NCI-H2227 (cell line): ENCODE data around the gene MVK.

Experiments
- DNase-seq: peaks from one replicate; lab custom pipeline; 2025; ENCODE audit not compliant: unreplicated experiment; lab: John Stamatoyannopoulos, UW

MVK gene

GRCh38 chr12:109563291-109564284 is 10.0 kb upstream of the MVK start:
- DNase-seq: no peak

GRCh38 chr12:109566424-109566823 is 7.2 kb upstream of the MVK start:
- DNase-seq: no peak

GRCh38 chr12:109567296-109567695 is 6.3 kb upstream of the MVK start:
- no peak for DNase-seq

DNA sequence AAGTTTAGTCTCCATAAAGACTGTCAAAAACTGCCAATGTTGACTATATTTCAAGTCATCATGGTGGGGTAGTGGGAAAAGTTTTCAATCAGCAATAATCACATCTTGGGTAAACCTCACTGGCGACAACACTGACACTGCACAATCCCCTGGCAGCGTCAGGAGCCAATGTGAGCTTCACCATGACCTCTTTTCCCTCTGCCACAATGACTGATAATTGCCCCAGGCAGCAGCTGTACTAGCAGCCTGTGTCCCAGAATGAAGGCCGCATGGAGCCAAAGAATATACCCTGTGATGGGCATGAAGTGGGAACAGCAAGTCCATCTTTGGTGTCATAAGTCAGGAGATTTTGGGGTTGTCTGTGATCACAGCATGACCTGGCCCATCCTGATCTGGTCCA is 5.6 kb upstream of the MVK start:
- no peak for DNase-seq

- DNase-seq: no peak
These were observed 5.1 kb upstream of the MVK start for GRCh38 chr12:109568486-109568885.

- DNase-seq: no peak
These were observed 1.7 kb upstream of the MVK start for GRCh38 chr12:109571773-109572505.

DNA sequence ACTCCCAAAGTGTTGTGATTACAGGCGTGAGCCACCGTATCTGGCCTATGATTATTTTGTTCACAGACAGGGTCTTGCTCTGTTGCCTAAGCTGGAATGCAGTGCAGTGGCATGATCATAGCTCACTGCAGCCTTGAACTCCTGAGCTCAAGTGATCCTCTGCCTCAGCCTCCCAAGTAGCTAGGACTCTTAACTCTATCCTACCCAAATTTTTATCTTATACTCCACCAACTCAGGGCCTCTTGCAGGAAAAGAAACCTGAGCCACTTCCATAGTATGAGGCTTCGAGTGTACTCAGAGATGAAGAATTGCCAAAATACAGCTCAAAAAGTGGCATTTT is 1.1 kb upstream of the MVK start:
- no peak for DNase-seq

- DNase-seq: no peak
These were observed 285 bp downstream of the MVK start for GRCh38 chr12:109573914-109574244.

DNA sequence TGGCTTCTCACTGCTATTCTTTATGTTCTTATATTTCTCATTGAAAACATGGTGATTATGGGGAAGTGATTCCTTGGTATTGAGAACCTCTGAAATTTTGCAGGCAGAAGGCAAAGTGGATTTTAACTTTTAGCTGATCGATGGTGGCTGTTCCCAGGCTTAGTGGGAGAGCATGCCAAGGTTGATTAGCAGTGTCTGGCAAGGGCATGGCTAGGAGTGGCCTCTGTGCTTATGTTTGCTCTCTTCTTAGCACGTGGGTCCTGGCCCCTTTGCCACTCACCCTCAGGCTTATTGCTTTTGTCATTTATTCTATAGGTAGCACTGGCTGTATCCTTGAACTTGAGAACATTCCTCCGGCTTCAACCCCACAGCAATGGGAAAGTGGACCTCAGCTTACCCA is 2.1 kb downstream of the MVK start:
- DNase-seq: no peak

DNA sequence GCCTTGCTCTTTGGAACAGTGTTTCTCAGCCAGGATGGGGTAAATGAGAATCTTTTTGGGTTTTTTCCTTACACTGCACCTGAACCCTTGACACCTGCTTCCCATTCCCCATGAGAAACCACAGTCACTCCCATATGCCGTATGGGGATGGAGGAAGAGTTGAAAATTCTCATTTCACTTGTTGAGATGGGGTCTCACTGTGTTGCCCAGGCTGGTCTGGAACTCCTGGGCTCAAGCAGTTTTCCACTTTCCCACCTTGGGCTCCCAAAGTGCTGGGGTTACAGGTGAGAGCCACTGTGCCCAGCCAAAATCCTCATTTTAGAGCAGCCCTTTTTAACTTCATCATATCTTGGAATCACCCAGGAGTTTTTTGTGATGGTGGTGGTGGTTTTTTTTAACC is 3.7 kb downstream of the MVK start:
- DNase-seq: no peak

DNA sequence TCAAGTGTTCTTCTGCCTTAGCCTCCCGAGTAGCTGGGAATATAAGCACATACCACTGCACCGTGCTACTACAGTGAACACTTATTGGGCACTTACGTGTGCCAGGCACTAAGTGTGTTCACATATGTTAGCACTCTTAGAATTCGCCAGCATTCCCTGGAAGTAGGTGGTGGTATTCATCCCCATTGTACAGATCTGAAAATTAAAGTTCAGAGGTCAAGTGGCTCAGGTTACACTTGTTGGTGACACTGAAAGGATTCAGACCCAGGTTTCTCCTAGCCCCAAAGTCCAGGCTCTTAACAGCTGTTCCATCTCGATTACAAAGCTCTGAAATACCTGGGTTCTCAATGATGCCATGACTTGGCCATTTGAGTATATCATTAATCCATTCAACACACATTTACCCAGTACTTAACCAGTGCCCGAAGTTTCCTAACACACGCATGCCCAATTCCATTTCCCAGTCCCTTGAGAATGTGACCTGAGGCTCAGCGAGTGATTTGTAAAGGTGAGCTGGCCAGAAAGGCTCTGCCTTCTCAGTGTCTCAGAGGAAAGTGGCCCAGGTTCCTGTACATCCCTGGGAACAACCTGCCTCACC is 4.8 kb downstream of the MVK start:
- no peak for DNase-seq

DNA sequence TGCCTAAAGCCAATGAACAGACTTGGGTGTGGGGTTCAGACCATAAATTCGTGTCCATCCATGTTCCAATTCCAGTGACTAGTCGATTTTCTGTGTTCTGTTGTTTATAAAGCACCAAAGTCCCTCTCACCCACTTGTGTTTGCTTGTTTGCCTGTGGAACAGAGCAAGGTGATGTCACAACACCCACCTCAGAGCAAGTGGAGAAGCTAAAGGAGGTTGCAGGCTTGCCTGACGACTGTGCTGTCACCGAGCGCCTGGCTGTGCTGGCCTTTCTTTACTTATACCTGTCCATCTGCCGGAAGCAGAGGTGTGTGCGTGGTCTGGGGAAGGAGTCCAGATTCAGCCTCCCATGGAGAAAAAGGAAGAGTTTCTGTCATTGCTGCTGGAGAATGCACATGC is 6.0 kb downstream of the MVK start:
- DNase-seq: no peak

DNA sequence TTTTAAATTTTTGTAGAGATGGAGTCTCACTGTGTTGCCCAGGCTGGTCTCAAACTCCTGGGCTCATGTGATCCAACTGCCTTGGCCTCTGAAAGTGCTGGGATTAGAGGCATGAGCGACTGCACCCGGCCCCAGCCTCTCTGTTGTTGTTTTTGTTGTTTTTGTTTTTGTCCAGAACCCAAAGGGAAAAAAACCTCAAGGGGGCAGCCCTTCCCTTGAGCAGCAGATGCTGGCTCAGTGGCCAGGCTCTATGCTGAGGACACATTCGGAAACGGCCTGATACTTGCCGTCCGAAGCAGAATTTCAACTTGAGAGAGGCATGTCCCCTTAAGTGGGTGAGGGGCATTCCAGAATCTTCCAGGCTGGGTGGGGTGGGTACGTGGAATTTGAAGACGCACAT is 6.7 kb downstream of the MVK start:
- DNase-seq: no peak

- DNase-seq: no peak
These were observed 7.2 kb downstream of the MVK start for GRCh38 chr12:109580684-109581333.

DNA sequence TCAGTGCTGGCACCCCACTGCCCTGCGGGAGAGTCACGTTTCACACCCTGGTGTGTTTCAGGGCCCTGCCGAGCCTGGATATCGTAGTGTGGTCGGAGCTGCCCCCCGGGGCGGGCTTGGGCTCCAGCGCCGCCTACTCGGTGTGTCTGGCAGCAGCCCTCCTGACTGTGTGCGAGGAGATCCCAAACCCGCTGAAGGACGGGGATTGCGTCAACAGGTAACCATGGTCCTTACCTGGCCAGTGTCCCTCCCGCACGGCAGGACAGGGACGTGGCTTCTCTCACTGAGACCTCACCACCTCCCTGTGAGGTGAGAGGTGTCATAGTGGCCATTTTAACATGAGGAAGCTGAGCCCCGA is 7.7 kb downstream of the MVK start:
- DNase-seq: no peak

GRCh38 chr12:109581856-109582255 is 8.3 kb downstream of the MVK start:
- no peak for DNase-seq

- no peak for DNase-seq
These were observed 9.0 kb downstream of the MVK start for GRCh38 chr12:109582636-109583035.

GRCh38 chr12:109583733-109584132 is 10.1 kb downstream of the MVK start:
- DNase-seq: no peak

DNA sequence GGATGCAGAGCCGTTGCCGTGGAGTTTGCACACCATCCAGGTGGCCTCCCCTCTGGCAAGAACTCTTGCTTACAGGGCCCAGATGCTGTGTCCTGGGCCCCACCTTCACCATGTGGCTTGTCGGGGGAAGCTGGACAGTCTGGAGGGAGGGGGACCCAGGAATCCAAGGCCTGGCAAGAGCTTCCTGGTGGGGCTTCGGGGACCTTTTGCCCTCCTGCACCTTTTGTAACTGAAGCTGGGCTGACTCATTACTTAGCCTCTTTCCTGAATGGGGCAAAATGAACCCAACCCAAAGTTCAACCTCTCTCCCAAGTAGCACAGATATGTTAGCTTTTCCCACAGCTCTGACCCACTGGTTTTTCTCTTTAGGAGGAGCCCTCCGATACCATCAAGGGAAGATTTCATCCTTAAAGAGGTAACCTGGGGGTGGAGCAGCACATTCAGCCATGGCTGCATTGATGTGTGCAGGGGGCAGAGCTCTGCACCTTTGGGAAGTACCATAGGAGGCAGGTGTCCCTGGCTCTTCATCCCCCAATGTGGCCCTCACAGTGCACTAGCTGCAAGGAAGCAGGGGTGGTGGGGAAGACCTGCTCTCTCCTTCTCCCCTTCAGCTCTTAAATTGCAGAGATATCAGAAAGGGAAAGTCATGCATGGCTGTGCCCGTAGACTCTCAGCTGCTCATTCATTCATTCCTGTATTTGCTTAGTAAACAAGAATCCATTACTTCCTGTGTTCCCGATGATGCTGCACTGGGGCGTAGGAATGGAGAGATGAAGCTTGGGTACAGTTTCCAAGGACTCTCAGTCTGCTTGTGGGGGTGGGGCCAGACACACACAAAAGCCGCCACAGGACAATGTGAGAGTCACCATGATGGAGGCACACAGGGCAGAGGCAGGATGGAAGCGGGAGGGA is 13.0 kb downstream of the MVK start:
- no peak for DNase-seq

DNA sequence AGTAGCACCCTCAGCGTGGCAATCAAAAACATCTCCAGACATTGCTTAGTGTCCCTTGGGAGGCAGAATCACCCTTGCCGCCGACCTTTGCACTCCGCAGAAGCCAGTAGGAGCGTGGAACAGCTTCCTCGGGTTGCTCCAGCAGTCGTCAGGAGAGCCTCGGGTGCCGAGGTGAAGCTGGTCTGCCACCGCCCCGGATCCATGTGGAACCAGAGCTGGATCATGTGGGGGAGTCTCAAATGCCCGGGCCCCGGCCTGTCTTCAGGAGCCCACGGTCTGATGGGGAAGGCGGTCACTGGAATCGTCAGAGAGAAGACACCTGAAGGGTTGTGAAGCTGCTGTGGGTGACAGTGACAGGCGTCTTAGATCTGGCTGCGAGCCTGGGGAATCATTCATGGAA is 14.3 kb downstream of the MVK start:
- no peak for DNase-seq
